Caki2 (cell line): ENCODE results near the gene UQCRH. TPM values are rescaled to one million over a fixed set of nuclear protein-coding genes. Genes with fewer than 3 reads are reported as not detected.
A peak's percentile ranks its signal among the peaks of the same experiment; 100 is the strongest.
"Not testable (repeated sequence)": the region's sequence is repeated elsewhere in the genome, so short reads cannot be mapped to it uniquely, and the experiment has no call there.

ENCODE experiments used
- DNase-seq: peaks from one replicate; pipeline ENCODE4 v3.0.0-alpha.2; 2015; ENCODE audit warnings: low read depth
- in situ Hi-C: cut with HindIII; loops from 2 replicates; pipeline ENCODE4 v1.10.0; 2016; ENCODE audit warnings: low sequenced_read_pairs, low pct_unique_long_range_greater_than_20kb, mixed read lengths
- total RNA-seq: library from RNA; depleted of rRNA; stranded (reverse); fragments of >200 nt; shearing (Covaris generic); gene quantifications from 2 replicates; pipeline ENCODE4 v1.2.3, GENCODE V29; 2014; ENCODE audit warnings: low replicate concordance

Gene UQCRH
- total RNA-seq, 1 experiment from 2014 or later, result 458 TPM

DNA sequence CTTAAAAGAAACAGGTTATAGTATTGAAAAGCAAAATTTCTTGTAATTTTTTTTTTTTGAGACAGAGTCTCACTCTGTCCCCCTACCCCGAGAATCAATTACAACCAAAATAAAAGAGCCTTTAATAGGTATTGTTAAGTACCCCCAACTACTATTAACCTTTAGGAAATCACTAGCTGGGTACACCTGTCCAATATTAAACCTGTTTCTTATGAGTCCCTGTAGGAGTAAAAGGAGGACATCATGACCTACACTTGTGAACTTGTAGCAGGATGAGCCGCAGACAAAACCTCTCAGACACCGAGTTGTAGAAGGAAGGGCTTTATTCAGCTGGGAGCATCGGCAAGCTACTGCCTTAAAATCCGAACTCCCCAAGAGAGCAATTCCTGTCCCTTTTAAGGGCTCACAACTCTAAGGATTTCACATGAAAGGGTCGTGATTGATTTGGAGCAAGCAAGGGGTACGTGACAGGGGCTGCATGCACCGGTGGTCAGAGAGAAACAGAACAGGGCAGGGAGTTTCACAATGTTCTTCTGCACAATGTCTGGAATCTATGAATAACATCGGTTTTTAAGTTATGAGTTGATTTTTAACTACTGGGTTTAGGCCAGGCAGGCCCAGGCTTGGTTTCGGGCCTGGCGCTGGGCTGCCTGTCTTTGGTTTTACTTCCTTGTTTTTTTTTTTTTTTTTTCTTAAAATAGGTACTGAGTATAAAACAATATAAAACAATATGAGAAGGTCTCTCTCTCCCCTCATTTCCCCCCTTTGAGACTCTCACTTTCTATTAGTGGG, 22.0 kb downstream of the UQCRH start:
- DNase-seq, in situ Hi-C loops: not testable (repeated sequence)

DNA sequence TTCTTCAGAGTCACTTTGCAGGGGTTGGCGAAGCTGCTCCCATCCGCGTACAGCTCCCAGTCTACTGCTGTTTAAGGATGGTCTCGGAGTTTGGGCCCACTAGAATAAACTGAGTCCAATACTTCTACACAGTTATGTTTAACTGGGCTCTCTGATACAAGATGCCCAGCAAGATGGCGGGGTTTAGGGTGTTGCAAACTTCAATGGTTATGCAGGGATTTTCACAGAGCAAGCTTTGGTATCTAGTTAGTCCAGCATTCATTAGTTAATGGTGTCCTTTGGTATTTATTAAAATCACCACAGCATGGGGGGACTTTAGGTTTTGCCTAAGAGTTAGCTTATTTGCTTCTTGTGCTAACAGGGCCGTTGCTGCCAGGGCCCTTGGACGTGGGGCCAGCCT, 24.7 kb downstream of the UQCRH start:
- DNase-seq, in situ Hi-C loops: not testable (repeated sequence)

DNA sequence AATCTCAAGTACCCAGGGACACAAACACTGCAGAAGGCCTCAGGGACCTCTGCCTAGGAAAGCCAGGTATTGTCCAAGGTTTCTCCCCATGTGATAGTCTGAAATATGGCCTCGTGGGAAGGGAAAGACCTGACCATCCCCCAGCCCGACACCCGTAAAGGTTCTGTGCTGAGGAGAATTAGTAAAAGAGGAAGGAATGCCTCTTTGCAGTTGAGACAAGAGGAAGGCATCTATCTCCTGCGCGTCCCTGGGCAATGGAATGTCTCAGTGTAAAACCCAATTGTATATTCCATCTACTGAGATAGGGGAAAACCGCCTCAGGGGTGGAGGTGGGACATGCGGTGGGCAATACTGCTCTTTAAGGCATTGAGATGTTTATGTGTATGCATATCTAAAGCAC, 26.3 kb downstream of the UQCRH start:
- DNase-seq, in situ Hi-C loops: not testable (repeated sequence)

DNA sequence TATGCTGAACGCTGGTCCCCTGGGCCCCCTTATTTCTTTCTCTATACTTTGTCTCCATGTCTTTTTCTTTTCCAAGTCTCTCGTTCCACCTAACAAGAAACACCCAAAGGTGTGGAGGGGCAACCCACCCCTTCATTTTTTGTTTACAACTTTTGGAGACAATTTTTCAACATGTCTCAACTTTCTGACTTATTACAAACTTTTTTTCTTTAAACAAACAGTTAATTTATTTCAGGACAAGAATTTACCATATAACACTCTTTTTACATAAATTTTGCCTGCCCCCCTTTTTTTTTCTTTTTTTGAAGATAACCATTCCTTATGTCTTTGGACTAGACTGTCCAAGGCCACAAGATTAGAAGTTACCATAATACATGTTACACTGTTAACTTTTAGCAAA, 26.9 kb downstream of the UQCRH start:
- DNase-seq, in situ Hi-C loops: not testable (repeated sequence)

DNA sequence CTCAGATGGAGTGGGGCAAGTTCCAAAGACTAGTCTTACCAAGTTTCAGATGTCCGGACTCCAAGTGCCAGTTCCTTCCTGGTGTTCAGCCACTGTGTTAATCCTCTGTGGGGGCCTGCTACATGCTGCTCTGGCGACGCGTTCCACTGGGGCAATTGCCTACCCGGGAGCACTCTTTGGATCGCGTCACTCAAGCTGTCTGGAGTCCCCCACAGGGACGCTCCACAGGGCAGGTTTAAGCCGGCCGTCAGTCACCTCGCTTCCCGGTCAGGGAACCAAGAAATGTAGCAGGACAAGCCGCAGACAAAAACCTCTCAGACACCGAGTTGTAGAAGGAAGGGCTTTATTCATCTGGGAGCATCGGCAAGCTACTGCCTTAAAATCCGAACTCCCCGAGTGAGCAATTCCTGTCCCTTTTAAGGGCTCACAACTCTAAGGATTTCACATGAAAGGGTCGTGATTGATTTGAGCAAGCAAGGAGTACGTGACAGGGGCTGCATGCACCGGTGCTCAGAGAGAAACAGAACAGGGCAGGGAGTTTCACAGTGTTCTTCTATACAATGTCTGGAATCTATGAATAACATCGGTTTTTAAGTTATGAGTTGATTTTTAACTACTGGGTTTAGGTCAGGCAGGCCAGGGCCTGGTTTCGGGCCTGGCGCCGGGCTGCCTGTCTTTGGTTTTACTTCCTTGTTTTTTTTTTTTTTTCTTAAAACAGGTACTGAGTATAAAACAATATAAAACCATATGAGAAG, 28.5 kb downstream of the UQCRH start:
- in situ Hi-C loops, DNase-seq: not testable (repeated sequence)

DNA sequence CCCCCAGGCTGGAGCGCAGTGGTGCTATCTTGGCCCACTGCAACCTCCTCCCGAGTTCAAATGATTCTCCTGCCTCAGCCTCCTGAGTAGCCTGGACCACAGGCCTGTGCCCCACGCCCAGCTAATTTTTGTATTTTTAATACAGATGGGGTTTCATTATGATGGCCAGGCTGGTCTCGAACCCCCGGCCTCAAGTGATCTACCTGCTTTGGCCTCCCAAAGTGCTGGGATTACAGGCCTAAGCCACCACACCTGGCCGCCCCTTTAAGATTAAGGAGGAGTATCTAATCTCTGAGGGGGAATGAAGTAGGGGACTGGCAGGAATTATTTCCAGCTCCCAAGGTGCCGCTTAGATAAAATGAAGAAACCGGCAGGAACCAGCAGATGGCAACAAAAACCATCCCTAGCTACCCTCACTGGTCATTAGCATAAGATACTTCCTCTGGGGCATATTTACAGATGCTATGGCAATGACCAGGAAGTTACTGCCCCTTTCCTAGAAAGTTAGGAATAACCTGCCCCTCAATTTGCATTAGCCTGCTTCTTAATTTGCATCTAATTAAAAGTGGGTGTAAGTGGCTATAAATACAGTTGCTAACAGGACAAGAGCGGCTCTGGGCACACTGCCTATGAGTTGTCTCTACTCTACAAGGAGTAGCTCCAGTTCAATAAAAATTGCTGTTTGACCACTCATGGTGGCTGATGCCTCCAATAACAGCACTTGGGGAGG, 30.0 kb downstream of the UQCRH start:
- in situ Hi-C loops, result no loop called here
- DNase-seq, result peak; percentile 47

DNA sequence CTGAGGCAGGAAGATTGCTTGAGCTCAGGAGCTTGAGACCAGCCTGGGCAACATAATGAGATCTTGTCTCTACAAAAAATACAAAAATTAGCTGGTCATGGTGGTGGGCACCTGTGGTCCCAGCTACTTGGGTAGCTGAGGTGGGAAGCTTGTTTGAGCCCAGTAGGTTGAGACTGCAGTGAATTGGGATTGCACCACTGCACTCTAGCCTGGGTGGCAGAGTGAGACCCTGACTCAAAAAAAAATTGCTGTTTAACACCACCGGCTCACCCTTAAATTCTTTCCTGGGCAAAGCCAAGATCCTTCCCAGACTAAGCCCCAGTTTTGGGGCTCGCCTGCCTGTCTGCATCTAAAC, 30.5 kb downstream of the UQCRH start:
- no peak for DNase-seq
- in situ Hi-C loops, result no loop called here

DNA sequence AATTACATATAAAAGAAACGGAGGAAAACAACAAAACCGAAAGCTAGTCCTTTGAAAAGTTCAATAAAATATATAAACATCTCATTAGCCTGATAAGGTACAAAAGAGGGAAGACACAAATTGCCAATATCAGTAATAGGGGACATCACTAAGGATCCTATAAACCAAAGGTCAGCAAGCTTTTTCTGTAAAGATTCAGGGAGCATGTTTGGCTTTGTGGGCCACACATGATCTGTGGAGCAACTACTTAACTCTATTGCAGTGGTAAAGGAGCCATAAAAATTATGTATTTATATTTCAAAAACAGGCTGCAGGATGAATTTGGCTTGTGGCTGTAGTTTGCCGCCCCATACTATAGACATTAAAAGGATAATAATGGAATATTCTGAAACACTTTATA, 31.6 kb downstream of the UQCRH start:
- DNase-seq, result no peak
- in situ Hi-C loops, result no loop called here

DNA sequence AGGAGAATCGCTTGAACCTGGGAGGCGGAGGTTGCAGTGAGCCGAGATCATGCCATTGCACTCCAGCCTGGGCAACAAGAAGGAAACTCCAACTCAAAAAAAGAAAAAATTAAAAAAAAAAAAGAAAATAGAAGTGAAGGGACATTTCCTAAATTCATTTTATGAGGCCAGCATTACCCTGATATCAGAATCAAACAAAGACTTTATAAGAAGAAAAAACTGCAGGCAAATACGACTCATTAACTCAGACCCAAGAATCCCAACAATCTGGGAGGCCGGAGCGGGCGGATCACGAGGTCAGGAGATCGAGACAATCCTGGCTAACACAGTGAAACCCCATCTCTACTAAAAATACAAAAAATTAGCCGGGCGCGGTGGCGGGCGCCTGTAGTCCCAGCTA, 33.9 kb downstream of the UQCRH start:
- in situ Hi-C loops, DNase-seq: not testable (repeated sequence)

DNA sequence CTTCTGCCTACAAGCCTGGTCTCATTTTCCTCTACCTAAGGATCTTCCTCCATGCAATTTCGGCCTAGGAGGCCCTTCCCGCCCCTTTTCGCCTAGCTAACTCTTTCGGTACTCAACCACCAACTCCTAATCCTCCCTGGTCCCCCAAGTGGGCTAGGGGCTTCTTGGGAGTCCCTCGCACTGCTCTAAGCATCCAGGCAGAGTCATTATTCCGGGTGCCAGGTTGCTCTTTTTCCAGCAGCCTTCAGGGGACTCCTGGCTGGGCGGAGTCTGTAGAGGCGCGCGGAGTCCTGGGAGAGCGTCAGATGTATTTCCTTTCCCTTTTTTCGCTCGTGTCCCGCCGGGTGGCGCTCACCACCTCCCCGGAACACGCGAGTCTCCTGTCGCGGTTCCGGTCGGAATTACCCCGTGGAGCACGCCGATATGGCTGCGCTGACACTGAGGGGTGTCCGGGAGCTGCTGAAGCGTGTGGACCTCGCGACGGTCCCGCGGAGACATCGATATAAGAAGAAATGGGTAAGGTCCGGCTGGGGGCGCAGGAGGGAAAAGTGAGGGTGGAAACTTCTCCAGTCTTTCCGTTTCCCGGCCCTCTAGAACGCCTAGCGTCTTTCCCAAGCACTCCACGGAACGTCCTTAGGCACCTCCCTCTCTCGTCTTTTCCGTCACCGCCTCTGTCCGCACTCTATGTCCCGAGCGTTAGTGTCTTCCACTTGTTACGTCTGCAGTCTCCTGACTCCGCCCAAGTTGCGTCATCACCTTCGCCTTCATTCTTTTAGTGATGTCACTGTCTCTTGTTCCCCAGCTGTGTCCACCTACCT, 37.1 kb downstream of the UQCRH start, which contains the start of gene NSUN4:
NSUN4 (plus strand) TSS at position 404 of the 818 bp plus-strand sequence; CDS start at position 424, 20 bp downstream.
- DNase-seq, result peak; percentile 90
- in situ Hi-C loops, result no loop called here

DNA sequence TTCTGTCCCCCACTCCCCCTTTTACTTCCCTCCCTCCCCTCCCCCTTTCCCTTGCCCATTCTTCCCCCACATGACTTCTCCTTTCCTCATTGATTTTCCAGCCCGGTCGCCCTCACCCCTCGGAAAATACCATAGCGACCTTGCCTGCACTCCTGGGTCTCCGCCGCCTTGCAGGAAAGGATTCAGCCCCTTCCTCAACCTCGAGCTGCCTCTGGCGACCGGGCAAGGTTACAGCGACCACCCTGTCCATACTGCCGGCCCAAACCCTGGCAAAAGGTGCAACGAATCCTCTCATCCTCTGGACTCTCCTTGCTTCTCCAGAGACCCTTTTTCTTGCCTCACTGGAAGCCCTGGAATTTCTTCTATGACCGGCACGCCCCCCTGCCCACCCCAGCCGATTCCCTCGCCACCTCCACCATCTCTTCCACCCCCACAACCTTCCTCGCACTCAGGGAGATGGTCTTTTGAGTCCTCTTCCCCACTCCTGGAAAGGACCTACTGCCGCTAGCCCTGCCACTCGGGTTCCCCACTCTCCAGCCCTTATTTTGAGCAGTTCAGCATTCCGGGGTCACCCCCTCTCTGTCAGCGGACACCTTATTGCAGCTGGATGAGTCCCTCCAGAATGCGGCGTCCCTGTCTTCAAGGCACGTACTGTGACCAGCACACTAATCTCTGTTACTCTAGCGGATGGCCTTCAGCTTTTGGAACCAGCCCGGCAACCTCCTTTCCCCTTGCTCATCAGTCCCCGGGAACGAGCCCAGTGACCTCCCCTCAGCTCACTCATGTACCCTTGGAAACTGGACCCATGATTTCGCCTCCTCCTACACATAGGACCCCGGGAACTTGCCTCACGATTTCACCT, 38.0 kb downstream of the UQCRH start:
- in situ Hi-C loops, result no loop called here
- no peak for DNase-seq

DNA sequence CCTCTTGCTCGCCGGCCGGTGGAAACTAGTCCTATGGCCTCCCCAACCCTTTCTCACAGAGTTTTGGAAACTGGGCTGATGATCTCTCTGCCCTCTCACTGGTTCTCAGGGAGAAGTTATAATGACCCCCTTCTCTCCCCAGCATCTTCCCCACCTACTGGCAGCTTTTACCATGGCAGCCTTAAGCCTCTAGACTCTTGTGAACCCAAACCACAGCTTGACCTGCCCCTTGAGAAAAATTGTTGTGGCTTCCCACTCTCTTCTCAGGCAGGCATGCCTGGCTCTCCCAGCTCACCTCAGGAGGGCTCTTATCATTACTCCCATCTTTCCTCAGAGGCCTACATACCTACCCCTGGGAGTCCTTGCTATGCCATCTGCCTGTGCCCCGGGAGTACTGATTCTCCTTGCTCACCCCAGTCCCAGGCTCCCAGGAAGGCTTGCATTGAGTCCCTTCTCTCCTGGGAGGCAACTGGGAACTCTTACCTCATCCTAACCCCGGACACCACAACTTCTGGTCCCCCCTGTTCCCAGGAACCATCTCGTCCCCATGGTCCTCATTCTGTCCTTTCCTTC, 38.7 kb downstream of the UQCRH start:
- in situ Hi-C loops, result no loop called here
- no peak for DNase-seq

DNA sequence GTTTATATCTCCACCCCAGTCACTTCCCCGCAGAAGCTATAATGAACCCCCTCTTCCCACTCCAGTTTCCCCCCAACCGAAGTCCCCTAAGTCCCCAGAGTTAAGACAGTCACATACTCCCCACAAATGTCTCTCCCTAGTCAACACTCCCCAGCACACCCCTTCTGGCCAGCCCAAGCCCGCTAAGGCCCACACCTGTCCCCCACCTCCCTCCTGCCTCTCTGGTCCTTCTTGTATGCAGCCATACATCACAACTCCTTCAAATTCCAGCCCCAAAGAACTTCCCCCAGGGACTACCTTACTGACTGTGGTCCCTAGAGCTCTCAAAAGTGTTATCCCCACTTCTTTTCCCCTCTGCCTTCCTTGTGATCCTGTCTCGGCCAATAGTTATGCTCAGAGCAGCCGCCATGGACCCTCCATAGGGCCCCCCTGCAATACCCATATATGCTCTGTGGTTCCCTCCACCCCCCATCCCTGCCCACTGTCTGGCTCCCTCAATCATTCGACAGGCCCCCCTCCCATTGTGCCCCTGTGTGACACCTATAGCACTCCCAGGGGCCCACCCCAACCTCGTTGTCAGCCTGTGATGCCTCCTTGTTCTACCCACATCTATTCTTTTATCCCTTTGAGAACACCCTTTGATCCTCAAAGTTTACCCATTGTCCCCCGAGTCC, 39.3 kb downstream of the UQCRH start:
- DNase-seq, result no peak
- in situ Hi-C loops, result no loop called here

DNA sequence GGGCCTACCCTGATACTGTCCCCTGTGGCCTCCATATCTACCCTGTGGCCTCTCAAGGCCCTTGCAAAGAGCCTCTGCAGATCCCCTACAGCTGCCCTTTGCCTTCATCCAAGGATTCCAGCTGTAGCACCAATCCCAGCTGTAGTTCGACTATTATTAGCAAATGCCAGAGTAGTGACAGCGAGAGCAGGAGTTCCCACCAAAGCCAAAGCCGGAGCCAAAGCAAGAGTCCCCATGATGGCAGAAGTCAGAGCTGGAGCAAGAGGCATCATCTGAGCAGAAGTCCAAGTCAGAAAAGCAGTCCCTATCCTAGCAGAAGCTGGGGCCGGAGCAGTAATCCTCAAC, 39.8 kb downstream of the UQCRH start:
- in situ Hi-C loops, result no loop called here
- no peak for DNase-seq

DNA sequence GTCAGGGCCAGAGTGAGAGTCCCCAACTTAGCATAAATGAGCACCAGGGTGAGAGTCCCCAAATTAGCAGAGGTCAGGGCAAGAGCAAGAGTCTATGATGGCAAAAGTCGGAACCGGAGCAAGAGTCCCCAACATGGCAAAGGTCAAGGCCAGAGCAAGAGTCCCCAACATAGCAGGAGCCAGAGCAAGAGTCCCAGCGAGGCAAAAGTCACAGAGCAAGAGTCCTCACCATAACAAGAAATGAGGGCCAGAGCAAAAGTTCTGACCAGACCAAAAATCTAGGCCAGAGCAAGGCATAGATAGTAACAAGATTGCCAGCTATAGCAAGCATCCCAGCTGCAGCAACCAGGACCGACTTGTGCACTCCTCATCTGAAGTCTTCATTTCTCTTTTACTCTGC, 40.2 kb downstream of the UQCRH start:
- DNase-seq, result no peak

DNA sequence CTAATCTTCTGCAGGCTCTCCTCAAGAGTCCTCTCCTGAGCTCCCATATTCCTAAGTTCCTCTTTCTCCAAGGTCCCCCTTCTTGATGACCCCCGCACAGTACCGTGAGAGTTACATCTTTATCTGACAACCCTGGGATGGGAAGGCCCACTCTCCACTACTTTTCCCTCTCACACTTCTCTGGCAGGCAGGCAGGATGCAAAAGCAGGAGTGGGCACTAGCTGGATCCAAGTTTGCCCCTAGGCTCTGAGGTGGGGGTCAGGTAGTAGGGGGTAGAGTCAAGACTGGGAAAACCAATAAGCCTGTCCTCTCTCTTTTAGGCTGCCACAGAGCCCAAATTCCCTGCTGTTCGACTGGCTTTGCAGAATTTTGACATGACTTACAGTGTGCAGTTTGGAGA, 41.0 kb downstream of the UQCRH start:
- DNase-seq, result no peak
- in situ Hi-C loops, result no loop called here

More for the DNA sequence above, 40.2 kb downstream of the UQCRH start:
- in situ Hi-C loops, result no loop called here

DNA sequence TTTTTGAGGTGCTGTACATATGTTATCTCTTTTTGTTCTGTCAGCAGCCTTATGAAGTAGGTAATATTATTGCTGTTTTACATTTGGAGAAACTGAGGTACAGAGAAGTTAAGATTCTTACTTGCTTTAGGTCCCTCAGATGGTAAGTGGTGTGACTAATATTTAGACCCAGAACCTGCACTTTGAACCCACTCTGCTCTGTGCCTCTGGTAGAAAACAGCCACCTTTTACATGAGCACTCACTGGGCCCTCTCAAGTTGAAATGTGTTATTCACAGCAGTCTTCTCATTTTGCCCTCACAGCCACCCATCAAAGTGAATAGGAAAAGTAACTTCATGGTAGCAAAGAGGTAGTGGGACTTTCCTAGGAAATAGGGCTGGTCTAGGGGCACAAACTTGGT, 41.8 kb downstream of the UQCRH start:
- DNase-seq, result no peak
- in situ Hi-C loops, result no loop called here
